HCT116 (cell line): ENCODE results near the gene ERGIC3. TPM values are rescaled to one million over a fixed set of nuclear protein-coding genes. Genes with fewer than 3 reads are reported as not detected.

Source experiments
- ATAC-seq: fragments of 200-7000 bp; cut with Tn5 transposase; 2 replicates; pipeline ENCODE4 v1.9.1; 2020; ENCODE audit warnings: mild to moderate bottlenecking, moderate library complexity
- BruUV-seq: library from RNA; stranded (reverse); fragments of 400-500 nt; replicated peaks from 2 replicates; lab custom pipeline; 2021; lab: Mats Ljungman, UMichigan
- CTCF ChIA-PET: fragments of 300-600 bp; sonication (Branson Sonifier 250); formaldehyde crosslinking; loops from one replicate; lab custom pipeline; 2021; ENCODE audit warnings: antibody characterized with exemption; lab: Charles Lee
- POLR2A ChIA-PET: fragments of 300-600, 350-600 bp; sonication (Branson Sonifier 250); formaldehyde crosslinking; loops from one replicate; lab custom pipeline; 2021; ENCODE audit warnings: antibody characterized with exemption; lab: Charles Lee
- RAD21 ChIA-PET, 2 experiments: fragments of 300-600 bp; sonication (Branson Sonifier 250); formaldehyde crosslinking; loops; one replicate each; lab custom pipeline; 2023; ENCODE audit warnings: low total read pairs in 2 of 2; ENCODE audit not compliant: uncharacterized antibody in 2 of 2, unreplicated experiment in 2 of 2, low non-redundant PET in 1 of 2; lab: Charles Lee
- DNase-seq: peaks from one replicate; pipeline ENCODE4 v3.0.0-alpha.2; 2010; ENCODE audit warnings: low read depth, low spot score
- H2AFZ ChIP-seq: fragments of 200-600 bp; shearing (Covaris generic), sonication (generic); 2 replicates; pipeline ENCODE4 v1.6.1; 2017; ENCODE audit warnings: low read depth, mixed run types, mixed read lengths, antibody characterized with exemption, low read length; ENCODE audit not compliant: poor library complexity, severe bottlenecking
- H3K27ac ChIP-seq: 2 replicates; pipeline ENCODE4 v1.5.1; 2012; ENCODE audit warnings: low read depth, low read length
- H3K27me3 ChIP-seq: fragments of 200-600 bp; sonication (generic); 2 replicates; pipeline ENCODE4 v1.6.1; 2016; ENCODE audit warnings: mixed run types, low read length, mixed read lengths; ENCODE audit not compliant: insufficient read depth
- H3K36me3 ChIP-seq, 2 experiments: fragments of 200-500 bp in 1 of 2; fragments of 200-600 bp in 1 of 2; sonication (Bioruptor generic) in 1 of 2; sonication (generic) in 1 of 2; 2 replicates each; pipeline versions ENCODE4 v1.5.1 to v1.6.1; 2014 to 2016; ENCODE audit warnings: low read length in 2 of 2, inconsistent platforms in 1 of 2, mixed read lengths in 1 of 2, mixed run types in 1 of 2; ENCODE audit not compliant: insufficient read depth in 2 of 2, control insufficient read depth in 1 of 2
- H3K4me1 ChIP-seq, 2 experiments: fragments of 200-600 bp in 1 of 2; sonication (generic) in 1 of 2; 2 replicates each; pipeline versions ENCODE4 v1.5.1 to v1.6.1; 2012 to 2017; ENCODE audit warnings: low read length in 2 of 2, inconsistent platforms in 1 of 2, mild to moderate bottlenecking in 1 of 2, mixed read lengths in 1 of 2, mixed run types in 1 of 2, moderate library complexity in 1 of 2; ENCODE audit not compliant: insufficient read depth in 2 of 2, control insufficient read depth in 1 of 2
- H3K4me2 ChIP-seq: fragments of 200-600 bp; sonication (generic); 2 replicates; pipeline ENCODE4 v1.6.1; 2017; ENCODE audit warnings: mixed run types, low read length, mixed read lengths
- H3K4me3 ChIP-seq, 2 experiments: fragments of 200-600 bp in 1 of 2; sonication (generic) in 1 of 2; replicated peaks in 1 of 2; 2 replicates each; pipeline ENCODE4 v1.5.1; 2011 to 2016; ENCODE audit warnings: low read length in 2 of 2, control low read depth in 1 of 2, low read depth in 1 of 2, mild to moderate bottlenecking in 1 of 2, mixed read lengths in 1 of 2, mixed run types in 1 of 2
- H3K79me2 ChIP-seq: fragments of 200-600 bp; sonication (generic); 2 replicates; pipeline ENCODE4 v1.6.1; 2017; ENCODE audit warnings: mild to moderate bottlenecking, mixed run types, low read length, moderate library complexity, mixed read lengths; ENCODE audit not compliant: insufficient read depth
- H3K9ac ChIP-seq: fragments of 200-600 bp; sonication (generic); 2 replicates; pipeline ENCODE4 v1.6.1; 2016; ENCODE audit warnings: low read length, mixed read lengths
- H3K9me2 ChIP-seq: fragments of 200-600 bp; sonication (generic), shearing (Covaris generic); 2 replicates; pipeline ENCODE4 v1.6.1; 2017; ENCODE audit warnings: mixed run types, mild to moderate bottlenecking, moderate library complexity; ENCODE audit not compliant: insufficient read depth
- H3K9me3 ChIP-seq, 2 experiments: fragments of 200-500 bp in 1 of 2; fragments of 200-600 bp in 1 of 2; sonication (Bioruptor generic) in 1 of 2; sonication (generic) in 1 of 2; 2 replicates each; pipeline ENCODE4 v1.6.1; 2014 to 2017; ENCODE audit warnings: low read length in 2 of 2, mixed read lengths in 2 of 2, inconsistent platforms in 1 of 2, low read depth in 1 of 2, mild to moderate bottlenecking in 1 of 2, mixed run types in 1 of 2, moderate library complexity in 1 of 2; ENCODE audit not compliant: control insufficient read depth in 1 of 2, insufficient read depth in 1 of 2
- H4K20me1 ChIP-seq: fragments of 200-600 bp; sonication (generic), shearing (Covaris generic); 2 replicates; pipeline ENCODE4 v1.6.1; 2017; ENCODE audit warnings: mixed run types, mild to moderate bottlenecking, moderate library complexity; ENCODE audit not compliant: insufficient read depth
- EGR1 ChIP-seq: IDR thresholded peaks from 2 replicates; pipeline ENCODE4 v1.6.1; 2012; ENCODE audit warnings: low read depth
- POLR2A ChIP-seq: IDR thresholded peaks from 2 replicates; pipeline ENCODE4 v1.7.0; 2011; ENCODE audit warnings: borderline replicate concordance; ENCODE audit not compliant: insufficient read depth, insufficient read length; ENCODE audit errors: extremely low read depth
- SRF ChIP-seq: IDR thresholded peaks from 2 replicates; pipeline ENCODE4 v1.6.1; 2012; ENCODE audit warnings: low read depth
- TCF7L2 ChIP-seq: IDR thresholded peaks from 2 replicates; pipeline ENCODE4 v1.7.0; 2011; ENCODE audit warnings: borderline replicate concordance, inconsistent platforms; ENCODE audit not compliant: insufficient read depth, insufficient read length; ENCODE audit errors: extremely low read depth
- ZFX ChIP-seq: fragments of 450-650 bp; IDR thresholded peaks from 2 replicates; pipeline ENCODE4 v1.6.1; 2017
- intact Hi-C: fragments of 100-400 bp; cut with micrococcal nuclease; formaldehyde crosslinking; loops from 2 replicates; pipeline ENCODE4 v1.10.0; 2022
- total RNA-seq: library from RNA; stranded (reverse); gene quantifications from one replicate; pipeline ENCODE4 v1.2.1, GENCODE V29; 2021; ENCODE audit not compliant: unreplicated experiment

ERGIC3 gene
- total RNA-seq, 1 experiment from 2014 or later, result 229 TPM

GRCh38 chr20:35525639-35526038 lies 16.2 kb upstream of the ERGIC3 start:
- 0 out of 2 replicates have a peak overlapping the region, but pooled peaks have one; percentile 23 for H3K4me2 ChIP-seq
- TF ChIP-seq ZFX, result no peak
- RAD21 ChIA-PET, result no interaction called here
- H3K27me3 ChIP-seq, result no peaks in the 10 kb centered on the region
- H2AFZ ChIP-seq, result no peak overlapping the region
- DNase-seq (no peak), ATAC-seq (no peak)
- H3K27ac ChIP-seq, result no peak overlapping the region
- no peak overlapping the region for H3K4me3 ChIP-seq
- H3K4me1 ChIP-seq, result peaks cover 0 to 6% of the 10 kb centered on the region in 2 experiments; a peak in 2 of 4 replicates
- intact Hi-C loops, result no loop called here
- H3K9me2 ChIP-seq, result no peaks in the 10 kb centered on the region
- POLR2A ChIA-PET, result no interaction called here
- H3K36me3 ChIP-seq, result no peaks in the 10 kb centered on the region
- no TSS peak for BruUV-seq
- no peaks in the 10 kb centered on the region for H3K79me2 ChIP-seq
- H3K9ac ChIP-seq, result no peak overlapping the region
- no peaks in the 10 kb centered on the region for H4K20me1 ChIP-seq
- no peaks in the 10 kb centered on the region for H3K9me3 ChIP-seq
- CTCF ChIA-PET, result no interaction called here

GRCh38 chr20:35527122-35527769 lies 14.6 kb upstream of the ERGIC3 start:
- Histone ChIP-seq H3K27ac (no peak overlapping the region), H3K36me3 (no peaks in the 10 kb centered on the region), H3K79me2 (no peaks in the 10 kb centered on the region), H3K4me2 (no peak overlapping the region), H4K20me1 (no peaks in the 10 kb centered on the region), H3K9ac (no peak overlapping the region), H3K4me1 (peaks cover 0 to 6% of the 10 kb centered on the region in 2 experiments; a peak in 2 of 4 replicates), H3K9me2 (no peaks in the 10 kb centered on the region), H3K9me3 (no peaks in the 10 kb centered on the region), H2AFZ (no peak overlapping the region), H3K27me3 (no peaks in the 10 kb centered on the region), H3K4me3 (no peak overlapping the region)
- ATAC-seq, result no peak
- CTCF ChIA-PET, result no interaction called here
- RAD21 ChIA-PET, result no interaction called here
- intact Hi-C loops, result no loop called here
- POLR2A ChIA-PET, result no interaction called here
- no peak for DNase-seq
- no TSS peak for BruUV-seq
- no peak for TF ChIP-seq TCF7L2
- TF ChIP-seq SRF, result no peak
- no peak for TF ChIP-seq EGR1
- no peak for TF ChIP-seq POLR2A
- TF ChIP-seq, all 23 proteins: peak for 0
